ENCODE data around the gene RCOR3.

Gene RCOR3

DNA sequence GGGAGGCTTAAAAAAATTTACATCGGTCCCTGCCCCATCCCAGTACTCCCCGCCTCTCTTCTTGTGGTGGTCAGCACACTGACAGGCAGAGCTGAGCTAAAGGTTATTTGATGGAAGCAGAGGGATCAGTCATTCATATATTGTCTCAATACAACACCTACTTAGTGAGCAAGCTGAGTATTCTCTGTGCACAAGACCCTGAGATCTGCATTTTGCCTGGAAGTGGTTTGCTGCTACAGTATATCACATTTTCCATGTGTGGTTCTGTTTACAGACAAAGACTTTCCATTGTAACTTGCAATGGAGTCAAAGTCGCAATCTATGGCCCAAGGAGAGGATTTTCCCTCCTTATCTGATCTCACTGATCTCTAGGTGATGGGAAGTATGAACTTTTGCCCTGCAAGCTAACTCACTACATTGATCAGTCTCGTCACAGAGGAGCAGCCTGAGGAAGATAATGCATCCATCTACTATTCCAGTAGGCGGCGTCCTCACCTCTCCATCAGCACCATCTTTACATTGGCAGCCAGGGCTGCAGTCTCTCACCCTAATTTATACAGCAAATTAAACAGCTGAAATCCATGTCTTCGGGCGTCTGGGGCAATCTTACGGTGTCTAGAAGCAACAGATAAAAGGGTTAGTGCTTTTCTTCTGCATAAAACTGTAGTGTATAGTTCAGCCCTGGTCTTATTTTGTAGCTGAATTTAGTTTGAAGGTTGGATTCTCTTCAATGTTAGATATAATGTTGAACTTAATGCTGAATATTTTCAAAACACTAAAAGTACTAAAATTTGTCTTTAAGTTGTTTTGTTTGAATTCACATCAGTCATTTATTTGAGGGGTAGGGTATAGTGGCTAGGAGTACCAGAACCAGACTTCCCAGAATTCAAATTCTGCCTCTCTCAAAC, 64.2 kb downstream of the RCOR3 start:
- Histone ChIP-seq H3K9me3 (no peaks in the 10 kb centered on the region), H3K27me3 (no peaks in the 10 kb centered on the region), H3K4me1 (peaks cover 3% of the 10 kb centered on the region; the same call in 1 of the 2 replicates), H3K36me3 (no peaks in the 10 kb centered on the region), H3K4me3 (ENCODE audit: low read depth, low read length) (no peak overlapping the region)
- TF ChIP-seq, protein P1, sequence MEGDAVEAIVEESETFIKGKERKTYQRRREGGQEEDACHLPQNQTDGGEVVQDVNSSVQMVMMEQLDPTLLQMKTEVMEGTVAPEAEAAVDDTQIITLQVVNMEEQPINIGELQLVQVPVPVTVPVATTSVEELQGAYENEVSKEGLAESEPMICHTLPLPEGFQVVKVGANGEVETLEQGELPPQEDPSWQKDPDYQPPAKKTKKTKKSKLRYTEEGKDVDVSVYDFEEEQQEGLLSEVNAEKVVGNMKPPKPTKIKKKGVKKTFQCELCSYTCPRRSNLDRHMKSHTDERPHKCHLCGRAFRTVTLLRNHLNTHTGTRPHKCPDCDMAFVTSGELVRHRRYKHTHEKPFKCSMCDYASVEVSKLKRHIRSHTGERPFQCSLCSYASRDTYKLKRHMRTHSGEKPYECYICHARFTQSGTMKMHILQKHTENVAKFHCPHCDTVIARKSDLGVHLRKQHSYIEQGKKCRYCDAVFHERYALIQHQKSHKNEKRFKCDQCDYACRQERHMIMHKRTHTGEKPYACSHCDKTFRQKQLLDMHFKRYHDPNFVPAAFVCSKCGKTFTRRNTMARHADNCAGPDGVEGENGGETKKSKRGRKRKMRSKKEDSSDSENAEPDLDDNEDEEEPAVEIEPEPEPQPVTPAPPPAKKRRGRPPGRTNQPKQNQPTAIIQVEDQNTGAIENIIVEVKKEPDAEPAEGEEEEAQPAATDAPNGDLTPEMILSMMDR (IDR thresholded peaks at IDR 0.05; ENCODE audit: low read depth, low read length) = peak; percentile 98
- peak; percentile 72 for DNase-seq

DNA sequence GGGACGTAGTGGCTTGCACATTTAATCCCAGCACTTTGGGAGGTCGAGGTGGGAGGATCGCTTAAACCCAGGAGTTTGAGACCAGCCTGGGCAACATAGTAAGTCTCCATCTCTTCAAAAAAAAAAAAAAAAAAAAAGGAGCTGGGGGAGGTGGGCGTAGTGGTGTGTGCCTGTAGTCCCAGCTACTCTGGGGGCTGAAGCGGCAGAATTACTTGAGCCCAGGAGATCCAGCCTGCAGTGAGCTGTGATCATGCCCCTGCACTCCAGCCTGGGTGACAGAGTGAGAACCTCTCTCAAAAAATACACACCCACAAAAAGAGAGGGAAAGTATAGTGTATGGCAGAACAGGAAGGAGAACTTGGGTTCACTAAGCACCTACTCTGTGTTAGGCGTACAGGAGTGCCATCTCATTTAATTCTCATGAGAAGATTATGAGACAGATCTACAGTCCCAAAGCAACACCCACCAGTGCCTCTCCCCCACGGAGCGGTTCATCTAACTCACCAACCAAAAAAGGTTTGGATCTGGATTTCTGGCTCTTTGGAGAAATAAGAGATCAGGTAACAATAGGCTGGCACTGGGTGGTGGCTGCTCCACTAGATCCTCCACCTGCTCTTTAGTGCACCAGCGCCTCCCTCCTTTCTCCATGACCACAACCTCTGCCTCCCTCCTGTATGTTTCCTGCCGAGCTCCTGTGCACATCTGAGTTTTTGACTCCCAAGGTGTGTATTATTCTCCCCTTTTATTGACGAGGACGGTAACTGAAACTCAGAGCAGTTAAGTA, 66.0 kb downstream of the RCOR3 start:
- Histone ChIP-seq H3K9me3 (no peaks in the 10 kb centered on the region), H3K4me1 (peaks cover 3% of the 10 kb centered on the region; the same call in 1 of the 2 replicates), H3K4me3 (ENCODE audit: low read depth, low read length) (no peak overlapping the region), H3K27me3 (no peaks in the 10 kb centered on the region), H3K36me3 (no peaks in the 10 kb centered on the region)
- TF ChIP-seq, protein P1 (IDR thresholded peaks at IDR 0.05; ENCODE audit: low read depth, low read length) = no peak
- DNase-seq = no peak

DNA sequence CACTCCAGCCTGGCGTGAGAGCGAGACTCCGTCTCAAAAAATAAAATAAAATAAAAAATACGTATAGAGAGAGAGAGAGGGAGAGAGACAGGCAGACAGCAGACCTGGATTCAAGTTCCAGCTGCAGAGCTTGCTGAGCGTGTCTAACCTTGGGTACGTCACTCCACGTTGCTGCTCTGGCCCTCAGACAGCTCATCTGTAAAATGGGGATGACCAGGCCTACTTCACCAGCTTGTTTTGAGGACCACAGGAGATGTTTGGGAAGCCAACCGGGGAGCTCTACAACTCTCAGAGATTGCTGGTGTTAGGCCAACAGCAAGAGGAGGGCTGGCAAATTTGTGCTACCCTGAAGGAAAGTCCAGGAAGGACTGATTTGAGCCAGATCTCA, 67.0 kb downstream of the RCOR3 start:
- no peaks in the 10 kb centered on the region for H3K27me3 ChIP-seq
- DNase-seq = no peak
- H3K4me1 ChIP-seq = peaks cover 5% of the 10 kb centered on the region; the same call in 1 of the 2 replicates
- peak overlapping the region; percentile 86 for H3K4me3 ChIP-seq (ENCODE audit: low read depth, low read length)
- H3K36me3 ChIP-seq = no peaks in the 10 kb centered on the region
- TF ChIP-seq, protein P1 (IDR thresholded peaks at IDR 0.05; ENCODE audit: low read depth, low read length) = no peak
- H3K9me3 ChIP-seq = no peaks in the 10 kb centered on the region

DNA sequence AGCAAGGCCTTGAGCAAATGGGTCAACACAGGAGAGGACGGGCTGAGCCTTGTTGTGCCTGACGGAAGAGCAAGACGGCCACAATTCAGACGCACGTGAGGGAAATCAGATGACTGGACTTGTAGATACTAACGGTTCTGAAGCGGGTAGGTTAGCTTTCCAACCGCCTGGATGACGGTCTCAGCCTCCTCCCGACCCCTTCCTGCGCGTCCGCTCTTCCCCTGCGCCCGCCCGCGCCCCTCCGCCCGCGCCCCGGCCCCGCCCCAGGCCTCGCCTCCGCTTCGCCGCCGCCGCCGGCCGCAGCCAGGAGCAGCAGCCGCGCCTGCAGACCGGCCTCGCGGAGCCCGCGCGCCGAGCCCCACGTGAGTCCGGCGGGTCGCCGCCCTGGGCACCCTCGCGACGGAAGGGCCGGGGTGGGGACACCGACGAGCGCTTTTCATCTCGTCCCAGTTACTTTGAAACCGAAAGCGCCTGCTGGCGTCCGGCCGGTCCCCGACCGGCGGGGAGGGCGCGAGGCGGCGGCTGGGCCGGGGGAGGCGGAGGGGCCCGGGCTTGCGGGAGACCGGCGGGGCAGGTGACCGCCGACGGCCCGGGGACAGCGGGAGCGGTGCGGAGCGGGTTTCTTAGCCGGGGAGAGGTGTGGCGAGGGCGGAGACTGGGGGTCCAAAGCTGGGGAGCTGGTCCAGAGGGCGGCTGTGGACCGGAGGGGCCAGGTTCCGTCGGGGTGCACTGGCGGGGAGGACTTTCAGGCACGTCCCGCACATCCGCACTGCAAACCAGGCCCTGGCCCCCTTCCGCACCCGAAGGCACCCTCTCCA, 67.6 kb downstream of the RCOR3 start, which contains the start of gene TRAF5:
TRAF5 (plus strand) TSS at position 306 of the 818 bp plus-strand sequence. CDS start 26,407 bp downstream, outside the sequence.
- DNase-seq = peak; percentile 80
- H3K27me3 ChIP-seq = no peaks in the 10 kb centered on the region
- TF ChIP-seq, protein P1 (IDR thresholded peaks at IDR 0.05; ENCODE audit: low read depth, low read length) = no peak
- peak within 1 kb of the TSS; percentile 86 for H3K4me3 ChIP-seq (ENCODE audit: low read depth, low read length)
- H3K9me3 ChIP-seq = no peaks in the 10 kb centered on the region
- no peaks in the 10 kb centered on the region for H3K36me3 ChIP-seq
- H3K4me1 ChIP-seq = peaks cover 8% of the 10 kb centered on the region

DNA sequence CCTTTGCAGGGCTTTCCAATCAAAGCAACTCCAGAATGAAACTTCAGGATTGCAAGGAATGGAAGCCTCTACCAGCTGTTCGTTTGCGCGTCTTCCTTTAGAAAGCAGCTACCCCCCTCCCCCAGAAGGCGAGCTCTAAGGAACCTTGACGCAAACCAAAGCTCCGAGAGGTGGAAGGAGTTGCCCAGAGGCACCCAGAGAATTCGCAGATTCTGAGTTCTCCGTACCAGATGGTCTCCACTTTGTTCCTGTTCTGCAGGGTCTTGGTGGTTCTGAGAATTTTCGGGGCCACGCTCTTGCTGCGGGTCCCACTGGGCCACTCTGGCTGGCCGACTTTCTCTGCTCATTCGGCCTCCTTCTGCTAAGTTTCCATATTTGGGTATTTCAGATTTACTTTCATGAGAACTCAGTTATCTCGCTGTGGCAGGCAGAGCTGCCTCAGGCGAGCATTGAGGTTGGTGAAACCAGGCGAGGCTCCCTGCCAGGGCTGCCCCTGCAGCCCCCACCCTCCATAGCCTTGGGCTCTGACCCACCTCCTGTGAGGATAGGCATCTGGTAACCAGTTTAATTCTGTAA, 68.3 kb downstream of the RCOR3 start:
- TF ChIP-seq, protein P1 (IDR thresholded peaks at IDR 0.05; ENCODE audit: low read depth, low read length) = no peak
- Histone ChIP-seq H3K4me1 (peaks cover 15% of the 10 kb centered on the region), H3K4me3 (ENCODE audit: low read depth, low read length) (peak overlapping the region; percentile 86), H3K27me3 (no peaks in the 10 kb centered on the region), H3K36me3 (no peaks in the 10 kb centered on the region), H3K9me3 (no peaks in the 10 kb centered on the region)
- peak; percentile 81 for DNase-seq

Measured in BE2C (cell line).